Naive thymus-derived CD8-positive, alpha-beta T cell (primary cell): ENCODE results near the gene INO80E. TPM values are rescaled to one million over a fixed set of nuclear protein-coding genes. Genes with fewer than 3 reads are reported as not detected.

Experiments used
- ATAC-seq, 2 donors: fragments of 150-1000 bp; cut with Tn5 transposase in 1 of 2; sonication (Bioruptor Pico), chemical (Tn5 transposase) in 1 of 2; 1 replicate in 1 of 2; 2 replicates in 1 of 2; pipeline ENCODE4 v1.10.0; 2021; ENCODE audit warnings: mild to moderate bottlenecking in 2 of 2, moderate library complexity in 2 of 2
- POLR2A ChIA-PET: fragments of 350-600 bp; sonication (Branson Sonifier 250); formaldehyde crosslinking; loops from one replicate; lab custom pipeline; 2021; ENCODE audit warnings: antibody characterized with exemption; lab: Charles Lee
- DNase-seq, 10 donors: peaks; one replicate each; pipeline versions ENCODE4 v3.0.0 to v3.0.0-alpha.2; 2020 to 2022
- H3K27ac Mint-ChIP-seq, 10 donors: one replicate each; pipeline ENCODE4 v1.8.0; 2020 to 2022; ENCODE audit warnings: mild to moderate bottlenecking in 10 of 10, mixed read lengths in 10 of 10, moderate library complexity in 4 of 10, inconsistent platforms in 1 of 10
- H3K27me3 Mint-ChIP-seq, 5 donors: one replicate each; pipeline ENCODE4 v1.8.0; 2021 to 2022; ENCODE audit warnings: mixed read lengths in 5 of 5
- H3K36me3 Mint-ChIP-seq, 3 donors: one replicate each; pipeline ENCODE4 v1.8.0; 2020 to 2022; ENCODE audit warnings: mixed read lengths in 3 of 3, mild to moderate bottlenecking in 2 of 3, inconsistent platforms in 1 of 3
- H3K4me1 Mint-ChIP-seq, 4 donors: one replicate each; pipeline ENCODE4 v1.8.0; 2021 to 2022; ENCODE audit warnings: mixed read lengths in 4 of 4
- H3K4me3 Mint-ChIP-seq, 10 donors: one replicate each; pipeline ENCODE4 v1.8.0; 2020 to 2022; ENCODE audit warnings: mild to moderate bottlenecking in 10 of 10, mixed read lengths in 10 of 10, moderate library complexity in 6 of 10, inconsistent platforms in 1 of 10
- H3K9me3 Mint-ChIP-seq, 9 donors: one replicate each; pipeline ENCODE4 v1.8.0; 2020 to 2022; ENCODE audit warnings: mixed read lengths in 9 of 9, mild to moderate bottlenecking in 3 of 9, inconsistent platforms in 1 of 9, moderate library complexity in 1 of 9
- polyA plus RNA-seq, 3 donors: library from polyadenylated mRNA; unstranded; fragments of 300-500 nt; fragmentation: Illumina TruSeq; gene quantifications; one replicate each; pipeline ENCODE4 v1.2.3, GENCODE V29; 2021
- total RNA-seq, 8 experiments: library from RNA in 2 of 8; stranded (reverse) in 2 of 8; gene quantifications; one replicate each; pipeline ENCODE4 v1.2.3 and lab custom pipeline; 2021 to 2026

The INO80E gene
- total and polyA plus RNA-seq, 5 experiments from 2014 or later = 6.5 to 115 (median 8.9) TPM

GRCh38 chr16:29962344-29962994 lies 33.6 kb upstream of the INO80E start:
- H3K4me1 Mint-ChIP-seq = peaks cover 12 to 29% (median 27%) of the 10 kb centered on the region in 4 donors
- POLR2A ChIA-PET = interaction anchor here (0.6 to 3.8 kb wide), 19 partner anchors 10 to 949 kb away, joined by 3 to 43 read pairs (median 5); partner anchors contain the start of genes ASPHD1, CDIPT, HIRIP3 and INO80E
- H3K27me3 Mint-ChIP-seq = no peaks in the 10 kb centered on the region
- DNase-seq (no peak), ATAC-seq (no peak)
- peak overlapping the region; percentile 86 to 94 (median 89) for H3K4me3 Mint-ChIP-seq
- peak overlapping the region; percentile 77 to 96 (median 93) for H3K27ac Mint-ChIP-seq
- H3K36me3 Mint-ChIP-seq = peaks cover 0 to 9% (median 2%) of the 10 kb centered on the region in 3 donors
- H3K9me3 Mint-ChIP-seq = no peaks in the 10 kb centered on the region

- Mint-ChIP-seq H3K4me3 (peak overlapping the region; percentile 86 to 94 (median 89)), H3K27ac (peak overlapping the region; percentile 77 to 96 (median 93)), H3K27me3 (no peaks in the 10 kb centered on the region), H3K36me3 (peaks cover 0 to 10% (median 2%) of the 10 kb centered on the region in 3 donors), H3K9me3 (no peaks in the 10 kb centered on the region), H3K4me1 (peaks cover 12 to 29% (median 27%) of the 10 kb centered on the region in 4 donors)
- ATAC-seq (no peak), DNase-seq (no peak)
- POLR2A ChIA-PET = interaction anchor here (0.9 to 3.8 kb wide), 7 partner anchors 9 to 416 kb away, joined by 3 to 43 read pairs (median 10); partner anchors contain the start of genes CDIPT, KCTD13, PAGR1 and TAOK2
Measured at GRCh38 chr16:29963021-29963743, 32.9 kb upstream of the INO80E start.

- no peak overlapping the region for H3K4me3 Mint-ChIP-seq
Measured at GRCh38 chr16:29968205-29968604, 27.8 kb upstream of the INO80E start.

GRCh38 chr16:29971304-29971703 lies 24.7 kb upstream of the INO80E start:
- POLR2A ChIA-PET = interaction anchor here (2.8 kb wide), 1 partner anchor 9 kb away, joined by 43 read pairs; the partner anchor contains the start of gene TMEM219
- DNase-seq (no peak), ATAC-seq (no peak)
- no peaks in the 10 kb centered on the region for H3K27me3 Mint-ChIP-seq
- peaks cover 20 to 34% (median 30%) of the 10 kb centered on the region in 4 donors for H3K4me1 Mint-ChIP-seq
- H3K27ac Mint-ChIP-seq = peak overlapping the region in 2 of 10 donors; percentile 46 to 66
- no peaks in the 10 kb centered on the region for H3K9me3 Mint-ChIP-seq
- peaks cover 6 to 26% (median 7%) of the 10 kb centered on the region in 3 donors for H3K36me3 Mint-ChIP-seq
- H3K4me3 Mint-ChIP-seq = no peak overlapping the region

More at GRCh38 chr16:29968205-29968604, 27.8 kb upstream of the INO80E start:
- Mint-ChIP-seq H3K27ac (peak overlapping the region in 1 of 10 donors; percentile 13), H3K9me3 (no peaks in the 10 kb centered on the region), H3K27me3 (no peaks in the 10 kb centered on the region), H3K36me3 (peaks cover 6 to 31% (median 9%) of the 10 kb centered on the region in 3 donors), H3K4me1 (peaks cover 10 to 19% (median 15%) of the 10 kb centered on the region in 4 donors)
- POLR2A ChIA-PET = no interaction called here
- DNase-seq = no peak
- ATAC-seq = no peak

- Mint-ChIP-seq H3K4me3 (peak overlapping the region; percentile 1 to 98 (median 95)), H3K9me3 (no peaks in the 10 kb centered on the region), H3K27me3 (no peaks in the 10 kb centered on the region), H3K27ac (peak overlapping the region in 9 of 10 donors; percentile 48 to 96 (median 91)), H3K36me3 (peaks cover 6 to 22% (median 7%) of the 10 kb centered on the region in 3 donors), H3K4me1 (peaks cover 20 to 43% (median 40%) of the 10 kb centered on the region in 4 donors)
- POLR2A ChIA-PET = interaction anchor here (0.6 to 2.8 kb wide), 7 partner anchors 11 to 301 kb away, joined by 3 to 43 read pairs (median 8); partner anchors contain the start of genes ALDOA, HIRIP3, INO80E and KCTD13
- ATAC-seq (no peak), DNase-seq (no peak)
Measured at GRCh38 chr16:29972500-29972899, 23.5 kb upstream of the INO80E start.

- ATAC-seq (no peak), DNase-seq (no peak)
- H3K4me1 Mint-ChIP-seq = peaks cover 20 to 43% (median 40%) of the 10 kb centered on the region in 4 donors
- POLR2A ChIA-PET = interaction anchor here (0.6 to 2.8 kb wide), 19 partner anchors 8 to 445 kb away, joined by 3 to 43 read pairs (median 4); partner anchors contain the start of genes ALDOA, ASPHD1, CDIPT and HIRIP3
- no peaks in the 10 kb centered on the region for H3K27me3 Mint-ChIP-seq
- no peaks in the 10 kb centered on the region for H3K9me3 Mint-ChIP-seq
- H3K27ac Mint-ChIP-seq = peak overlapping the region; percentile 48 to 96 (median 91)
- H3K4me3 Mint-ChIP-seq = peak overlapping the region; percentile 82 to 98 (median 95)
- peaks cover 6 to 25% (median 7%) of the 10 kb centered on the region in 3 donors for H3K36me3 Mint-ChIP-seq
Measured at GRCh38 chr16:29972992-29973383, 23.1 kb upstream of the INO80E start.

GRCh38 chr16:29973384-29974246 lies 22.4 kb upstream of the INO80E start, which contains the start of gene TAOK2:
Gene TAOK2, plus strand, starts transcription at chr16:29973868. Its CDS starts 3,905 bp downstream, at chr16:29977773.
- no peaks in the 10 kb centered on the region for H3K27me3 Mint-ChIP-seq
- peak; percentile 82 to 97 (median 92) for DNase-seq
- no peaks in the 10 kb centered on the region for H3K9me3 Mint-ChIP-seq
- ATAC-seq = peak; percentile 88 to 96
- peaks cover 2 to 24% (median 7%) of the 10 kb centered on the region in 3 donors for H3K36me3 Mint-ChIP-seq
- peak within 1 kb of the TSS; percentile 66 to 96 (median 91) for H3K27ac Mint-ChIP-seq
- POLR2A ChIA-PET = interaction anchor here (0.7 to 2.8 kb wide), 19 partner anchors 9 to 444 kb away, joined by 3 to 43 read pairs (median 5); partner anchors contain the start of genes ALDOA, ASPHD1, CDIPT and HIRIP3
- H3K4me3 Mint-ChIP-seq = peak within 1 kb of the TSS; percentile 82 to 98 (median 95)
- peaks cover 19 to 43% (median 40%) of the 10 kb centered on the region in 4 donors for H3K4me1 Mint-ChIP-seq

- Mint-ChIP-seq H3K27me3 (no peaks in the 10 kb centered on the region), H3K9me3 (no peaks in the 10 kb centered on the region), H3K27ac (peak overlapping the region; percentile 66 to 96 (median 90)), H3K36me3 (peaks cover 0 to 26% (median 9%) of the 10 kb centered on the region in 3 donors), H3K4me1 (peaks cover 19 to 43% (median 39%) of the 10 kb centered on the region in 4 donors), H3K4me3 (peak overlapping the region; percentile 82 to 98 (median 95))
- DNase-seq (peak in 3 of 10 donors; percentile 9 to 23 (median 15)), ATAC-seq (no peak)
- POLR2A ChIA-PET = interaction anchor here (0.8 to 2.8 kb wide), 7 partner anchors 13 to 168 kb away, joined by 3 to 29 read pairs (median 6); partner anchors contain the start of genes ALDOA, KCTD13, MAZ and TMEM219
Measured at GRCh38 chr16:29974291-29975133, 21.5 kb upstream of the INO80E start.

GRCh38 chr16:29975134-29975538 lies 20.9 kb upstream of the INO80E start:
- no peak for DNase-seq
- H3K27ac Mint-ChIP-seq = peak overlapping the region; percentile 43 to 94 (median 88)
- H3K36me3 Mint-ChIP-seq = peaks cover 0 to 31% (median 9%) of the 10 kb centered on the region in 3 donors
- POLR2A ChIA-PET = interaction anchor here (0.8 to 2.8 kb wide), 5 partner anchors 13 to 50 kb away, joined by 3 to 29 read pairs (median 7); partner anchors contain the start of genes KCTD13 and TMEM219
- no peak for ATAC-seq
- no peaks in the 10 kb centered on the region for H3K27me3 Mint-ChIP-seq
- H3K9me3 Mint-ChIP-seq = no peaks in the 10 kb centered on the region
- H3K4me1 Mint-ChIP-seq = peaks cover 19 to 43% (median 39%) of the 10 kb centered on the region in 4 donors
- H3K4me3 Mint-ChIP-seq = peak overlapping the region; percentile 82 to 98 (median 95)

GRCh38 chr16:29975811-29976511 lies 20.1 kb upstream of the INO80E start:
- no peak for DNase-seq
- Mint-ChIP-seq H3K9me3 (no peaks in the 10 kb centered on the region), H3K27ac (peak overlapping the region; percentile 50 to 92 (median 85))

More at GRCh38 chr16:29975811-29976511, 20.1 kb upstream of the INO80E start:
- peaks cover 0 to 31% (median 5%) of the 10 kb centered on the region in 3 donors for H3K36me3 Mint-ChIP-seq
- POLR2A ChIA-PET = interaction anchor here (0.6 to 1.7 kb wide), 4 partner anchors 14 to 154 kb away, joined by 3 to 7 read pairs (median 6); partner anchors contain the start of genes KCTD13 and TMEM219
- H3K4me3 Mint-ChIP-seq = peak overlapping the region in 9 of 10 donors; percentile 82 to 98 (median 95)
- no peak for ATAC-seq
- peaks cover 19 to 43% (median 39%) of the 10 kb centered on the region in 4 donors for H3K4me1 Mint-ChIP-seq
- no peaks in the 10 kb centered on the region for H3K27me3 Mint-ChIP-seq
